Trophoblast cell (in vitro differentiated cells and primary cell): ENCODE measurements around the gene MYL9.

Source experiments
- DNase-seq, 2 donors: peaks; one replicate each; pipeline ENCODE4 v3.0.0-alpha.2; 2016
- H2AFZ ChIP-seq: 2 replicates; pipeline ENCODE4 v1.6.1; 2013; ENCODE audit warnings: low read length, moderate library complexity, mild to moderate bottlenecking; ENCODE audit not compliant: insufficient read depth, poor library complexity
- H2AK5ac ChIP-seq: 2 replicates; pipeline ENCODE4 v1.6.1; 2013; ENCODE audit warnings: mild to moderate bottlenecking, low read length
- H2BK120ac ChIP-seq: 2 replicates; pipeline ENCODE4 v1.6.1; 2013; ENCODE audit warnings: low read length, mild to moderate bottlenecking, moderate library complexity; ENCODE audit not compliant: insufficient read depth, poor library complexity
- H2BK12ac ChIP-seq: 2 replicates; pipeline ENCODE4 v1.6.1; 2013; ENCODE audit warnings: mild to moderate bottlenecking, low read length, moderate library complexity
- H2BK5ac ChIP-seq: 2 replicates; pipeline ENCODE4 v1.6.1; 2013; ENCODE audit warnings: low read length, low read depth, moderate library complexity, mild to moderate bottlenecking; ENCODE audit not compliant: poor library complexity
- H3K14ac ChIP-seq: 2 replicates; pipeline ENCODE4 v1.6.1; 2013; ENCODE audit warnings: mild to moderate bottlenecking, low read length
- H3K18ac ChIP-seq: 2 replicates; pipeline ENCODE4 v1.6.1; 2013; ENCODE audit warnings: mild to moderate bottlenecking, low read length
- H3K23ac ChIP-seq: 2 replicates; pipeline ENCODE4 v1.6.1; 2013; ENCODE audit warnings: low read length
- H3K27ac ChIP-seq: 2 replicates; pipeline ENCODE4 v1.5.1; 2013; ENCODE audit warnings: low read depth, mild to moderate bottlenecking, inconsistent platforms, low read length, moderate library complexity
- H3K27me3 ChIP-seq: 2 replicates; pipeline ENCODE4 v1.6.1; 2013; ENCODE audit warnings: inconsistent platforms, mild to moderate bottlenecking, low read length, moderate library complexity; ENCODE audit not compliant: insufficient read depth
- H3K36me3 ChIP-seq, 2 experiments: 1 replicate in 1 of 2; 2 replicates in 1 of 2; pipeline ENCODE4 v1.6.1; 2013; ENCODE audit warnings: low read length in 2 of 2, mild to moderate bottlenecking in 2 of 2, moderate library complexity in 1 of 2; ENCODE audit not compliant: insufficient read depth in 2 of 2, control insufficient read depth in 1 of 2
- H3K4ac ChIP-seq: 2 replicates; pipeline ENCODE4 v1.6.1; 2013; ENCODE audit warnings: low read depth, mild to moderate bottlenecking, low read length, moderate library complexity
- H3K4me1 ChIP-seq, 2 experiments: 1 replicate in 1 of 2; 2 replicates in 1 of 2; pipeline ENCODE4 v1.6.1; 2013; ENCODE audit warnings: low read length in 2 of 2, mild to moderate bottlenecking in 2 of 2, moderate library complexity in 1 of 2; ENCODE audit not compliant: insufficient read depth in 2 of 2, control insufficient read depth in 1 of 2
- H3K4me2 ChIP-seq: 2 replicates; pipeline ENCODE4 v1.6.1; 2013; ENCODE audit warnings: inconsistent platforms, mild to moderate bottlenecking, low read length, moderate library complexity
- H3K4me3 ChIP-seq: 2 replicates; pipeline ENCODE4 v1.5.1; 2013; ENCODE audit warnings: mild to moderate bottlenecking, low read depth, low read length, inconsistent platforms
- H3K79me1 ChIP-seq: one replicate; pipeline ENCODE4 v1.6.1; 2013; ENCODE audit warnings: low read length
- H3K79me2 ChIP-seq: 2 replicates; pipeline ENCODE4 v1.6.1; 2013; ENCODE audit warnings: low read length, mild to moderate bottlenecking; ENCODE audit not compliant: control insufficient read depth, insufficient read depth, poor library complexity
- H3K9ac ChIP-seq: 2 replicates; pipeline ENCODE4 v1.6.1; 2013; ENCODE audit warnings: mild to moderate bottlenecking, low read length
- H3K9me3 ChIP-seq: 2 replicates; pipeline ENCODE4 v1.6.1; 2013; ENCODE audit warnings: low read depth, mild to moderate bottlenecking, control low read depth, inconsistent platforms, low read length; ENCODE audit not compliant: insufficient read depth
- H4K12ac ChIP-seq: 2 replicates; pipeline ENCODE4 v1.6.1; 2013; ENCODE audit warnings: low read depth, mild to moderate bottlenecking, low read length, moderate library complexity
- H4K8ac ChIP-seq: 2 replicates; pipeline ENCODE4 v1.6.1; 2013; ENCODE audit warnings: low read depth, mild to moderate bottlenecking, low read length, moderate library complexity
- H4K91ac ChIP-seq: one replicate; pipeline ENCODE4 v1.6.1; 2013; ENCODE audit warnings: low read depth, mild to moderate bottlenecking, low read length, moderate library complexity
- WGBS: extraction: QIAGEN DNeasy Blood & Tissue Kit; methylation state at CpG from one replicate; pipeline ENCODE4 v1.1.7; 2013; ENCODE audit warnings: missing lambda C conversion rate; ENCODE audit not compliant: insufficient read length, insufficient coverage; ENCODE audit errors: extremely low coverage; 5-methylcytosine and 5-hydroxymethylcytosine counted together

Gene MYL9

GRCh38 chr20:36507746-36508145, 33.6 kb upstream of the MYL9 start:
- Histone ChIP-seq H3K27me3 (no peaks in the 10 kb centered on the region), H2AFZ (no peak overlapping the region), H3K4me1 (no peaks in the 10 kb centered on the region), H3K27ac (no peak overlapping the region), H3K36me3 (peaks cover 40 to 61% of the 10 kb centered on the region in 2 experiments), H3K4me3 (no peak overlapping the region), H3K4me2 (no peak overlapping the region), H3K18ac (no peak overlapping the region), H4K8ac (no peak overlapping the region), H3K14ac (no peak overlapping the region), H4K12ac (no peak overlapping the region), H3K79me2 (no peaks in the 10 kb centered on the region), H3K9me3 (no peaks in the 10 kb centered on the region), H3K23ac (no peak overlapping the region), H2BK5ac (no peak overlapping the region), H3K79me1 (no peaks in the 10 kb centered on the region), H2BK12ac (no peak overlapping the region), H3K9ac (no peak overlapping the region), H3K4ac (no peak overlapping the region), H4K91ac (no peak overlapping the region), H2AK5ac (no peak overlapping the region), H2BK120ac (no peak overlapping the region)
- WGBS: no CpG with 5 or more reads among the region's 6 CpGs
- peak; percentile 96 for DNase-seq

GRCh38 chr20:36519012-36519719, 22.2 kb upstream of the MYL9 start:
- H3K36me3 ChIP-seq: peaks cover 44 to 46% of the 10 kb centered on the region in 2 experiments
- no peak overlapping the region for H2AFZ ChIP-seq
- H2BK5ac ChIP-seq: no peak overlapping the region
- H3K18ac ChIP-seq: no peak overlapping the region
- no peak overlapping the region for H3K23ac ChIP-seq
- H4K12ac ChIP-seq: no peak overlapping the region
- no peak overlapping the region for H3K14ac ChIP-seq
- no peak overlapping the region for H3K9ac ChIP-seq
- H2BK12ac ChIP-seq: no peak overlapping the region
- no CpG with 5 or more reads among the region's 17 CpGs for WGBS
- no peak overlapping the region for H3K4me2 ChIP-seq
- no peak overlapping the region for H3K4ac ChIP-seq
- no peaks in the 10 kb centered on the region for H3K79me1 ChIP-seq
- H2BK120ac ChIP-seq: no peak overlapping the region
- H2AK5ac ChIP-seq: no peak overlapping the region
- H3K27ac ChIP-seq: no peak overlapping the region
- H3K27me3 ChIP-seq: no peaks in the 10 kb centered on the region
- DNase-seq: no peak
- H4K8ac ChIP-seq: no peak overlapping the region
- H3K4me1 ChIP-seq: peaks cover 2 to 3% of the 10 kb centered on the region in 2 experiments
- H3K4me3 ChIP-seq: no peak overlapping the region
- no peaks in the 10 kb centered on the region for H3K79me2 ChIP-seq
- no peak overlapping the region for H4K91ac ChIP-seq
- H3K9me3 ChIP-seq: no peaks in the 10 kb centered on the region

DNA sequence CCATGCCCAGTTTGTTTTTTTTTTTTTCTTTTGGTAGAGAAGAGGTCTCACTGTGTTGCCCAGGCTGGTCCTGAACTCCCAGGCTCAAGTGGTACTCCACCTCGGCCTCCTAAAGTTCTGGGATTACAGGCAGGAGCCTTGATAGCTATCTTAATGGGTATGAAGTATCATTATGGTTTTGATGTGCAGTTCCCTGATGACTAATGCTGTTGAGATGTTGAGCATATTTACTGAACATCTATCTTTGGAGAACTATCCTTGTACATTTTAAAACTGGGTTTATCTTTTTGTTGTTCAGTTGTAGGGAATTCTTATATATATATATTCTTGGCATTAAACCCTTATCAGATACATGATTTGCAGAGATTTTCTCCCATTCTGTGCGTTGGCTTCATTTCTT, 21.4 kb upstream of the MYL9 start:
- no peak overlapping the region for H2BK12ac ChIP-seq
- no peaks in the 10 kb centered on the region for H3K79me1 ChIP-seq
- H3K36me3 ChIP-seq: peaks cover 43 to 45% of the 10 kb centered on the region in 2 experiments
- no peak overlapping the region for H3K27ac ChIP-seq
- no peaks in the 10 kb centered on the region for H3K79me2 ChIP-seq
- H2AK5ac ChIP-seq: no peak overlapping the region
- no peak overlapping the region for H3K4me3 ChIP-seq
- no peak overlapping the region for H3K23ac ChIP-seq
- H3K4me2 ChIP-seq: no peak overlapping the region
- H4K8ac ChIP-seq: no peak overlapping the region
- H3K4me1 ChIP-seq: peaks cover 2 to 3% of the 10 kb centered on the region in 2 experiments
- no peak for DNase-seq
- H3K27me3 ChIP-seq: no peaks in the 10 kb centered on the region
- WGBS: no CpG with 5 or more reads among the region's 2 CpGs
- no peaks in the 10 kb centered on the region for H3K9me3 ChIP-seq
- no peak overlapping the region for H2AFZ ChIP-seq
- no peak overlapping the region for H3K4ac ChIP-seq
- no peak overlapping the region for H3K18ac ChIP-seq
- no peak overlapping the region for H4K12ac ChIP-seq
- no peak overlapping the region for H4K91ac ChIP-seq
- no peak overlapping the region for H2BK120ac ChIP-seq
- H3K9ac ChIP-seq: no peak overlapping the region
- no peak overlapping the region for H2BK5ac ChIP-seq
- H3K14ac ChIP-seq: no peak overlapping the region

GRCh38 chr20:36521526-36521925, 19.8 kb upstream of the MYL9 start:
- Histone ChIP-seq H3K27ac (no peak overlapping the region), H3K79me2 (no peaks in the 10 kb centered on the region), H4K12ac (no peak overlapping the region), H3K9ac (no peak overlapping the region), H3K27me3 (no peaks in the 10 kb centered on the region), H3K4me2 (no peak overlapping the region), H3K4me3 (no peak overlapping the region), H3K23ac (no peak overlapping the region), H3K79me1 (no peaks in the 10 kb centered on the region), H4K91ac (no peak overlapping the region), H2AK5ac (no peak overlapping the region), H2AFZ (no peak overlapping the region), H3K36me3 (peaks cover 55 to 57% of the 10 kb centered on the region in 2 experiments), H2BK120ac (no peak overlapping the region), H3K14ac (no peak overlapping the region), H2BK12ac (no peak overlapping the region), H3K9me3 (no peaks in the 10 kb centered on the region), H2BK5ac (no peak overlapping the region), H3K4me1 (no peaks in the 10 kb centered on the region), H3K4ac (no peak overlapping the region), H3K18ac (no peak overlapping the region), H4K8ac (no peak overlapping the region)
- WGBS: no CpG with 5 or more reads among the region's 1 CpG
- no peak for DNase-seq
